Gastrocnemius medialis (tissue), 4 donors: ENCODE results near the gene C10orf95. TPM values are rescaled to one million over a fixed set of nuclear protein-coding genes. Genes with fewer than 3 reads are reported as not detected.

ENCODE experiments used
- ATAC-seq, 2 donors: fragments of 150-250 bp; one replicate each; pipeline ENCODE4 v1.9.1; 2016
- DNase-seq, 2 donors: peaks; one replicate each; pipeline ENCODE4 v3.0.0-alpha.2; 2019
- H3K27ac ChIP-seq, 4 donors: fragments of 200-600 bp; sonication (generic); 1 replicate in 1 of 4; 2 replicates in 3 of 4; pipeline ENCODE4 v1.5.1; 2016 to 2018; ENCODE audit warnings: mild to moderate bottlenecking in 2 of 4, moderate library complexity in 1 of 4
- H3K27me3 ChIP-seq, 3 donors: fragments of 200-600 bp; sonication (generic) in 2 of 3; 1 replicate in 1 of 3; 2 replicates in 2 of 3; pipeline versions ENCODE4 v1.5.1 to v1.6.0; 2016 to 2019; ENCODE audit warnings: mild to moderate bottlenecking in 1 of 3, moderate library complexity in 1 of 3
- H3K36me3 ChIP-seq, 2 donors: fragments of 200-600 bp; sonication (generic) in 1 of 2; one replicate each; pipeline ENCODE4 v1.5.1; 2017 to 2018
- H3K4me1 ChIP-seq, 2 donors: fragments of 200-600 bp; sonication (generic) in 1 of 2; one replicate each; pipeline ENCODE4 v1.5.1; 2016 to 2017; ENCODE audit warnings: mild to moderate bottlenecking in 2 of 2
- H3K4me3 ChIP-seq, 4 donors: fragments of 200-600 bp; sonication (generic) in 3 of 4; 1 replicate in 1 of 4; 2 replicates in 3 of 4; pipeline ENCODE4 v1.5.1; 2016 to 2019; ENCODE audit warnings: mild to moderate bottlenecking in 2 of 4
- H3K9me3 ChIP-seq, 3 donors: fragments of 200-600 bp; sonication (generic) in 2 of 3; 1 replicate in 1 of 3; 2 replicates in 2 of 3; pipeline ENCODE4 v1.5.1; 2016 to 2019
- POLR2A ChIP-seq, 2 donors: fragments of 450-650 bp; IDR thresholded peaks; one replicate each; pipeline ENCODE4 v1.6.1; 2017; ENCODE audit warnings: antibody characterized with exemption in 2 of 2, mild to moderate bottlenecking in 2 of 2, moderate library complexity in 2 of 2
- in situ Hi-C, 4 donors: fragments of 200-750 bp; cut with MboI; loops; one replicate each; pipeline versions ENCODE4 v1.15.0 to v1.8.0; 2017; ENCODE audit warnings: low sequenced_read_pairs in 4 of 4
- intact Hi-C: fragments of 100-400 bp; cut with DNase I; formaldehyde crosslinking; loops from one replicate; pipeline ENCODE4 v1.15.1; 2023; ENCODE audit warnings: low total_unique reads
- total RNA-seq, 4 donors: library from RNA; depleted of rRNA; stranded (reverse); fragments of >200 nt; gene quantifications; one replicate each; pipeline versions ENCODE4 v1.1.0 to v1.2.3, GENCODE V29; 2016
- TF ChIP-seq, protein P1 (sequence below), 5 experiments: fragments of 450-650 bp in 3 of 5; fragments of 200-600 bp in 2 of 5; sonication (generic) in 2 of 5; IDR thresholded peaks in 4 of 5; conservative IDR thresholded peaks in 1 of 5; 1 replicate in 4 of 5; 2 replicates in 1 of 5; pipeline ENCODE4 v1.5.1; 2016 to 2019; ENCODE audit warnings: antibody characterized with exemption in 5 of 5, mild to moderate bottlenecking in 3 of 5, moderate library complexity in 3 of 5

C10orf95 gene
- total RNA-seq, 4 donors from 2014 or later: not detected

DNA sequence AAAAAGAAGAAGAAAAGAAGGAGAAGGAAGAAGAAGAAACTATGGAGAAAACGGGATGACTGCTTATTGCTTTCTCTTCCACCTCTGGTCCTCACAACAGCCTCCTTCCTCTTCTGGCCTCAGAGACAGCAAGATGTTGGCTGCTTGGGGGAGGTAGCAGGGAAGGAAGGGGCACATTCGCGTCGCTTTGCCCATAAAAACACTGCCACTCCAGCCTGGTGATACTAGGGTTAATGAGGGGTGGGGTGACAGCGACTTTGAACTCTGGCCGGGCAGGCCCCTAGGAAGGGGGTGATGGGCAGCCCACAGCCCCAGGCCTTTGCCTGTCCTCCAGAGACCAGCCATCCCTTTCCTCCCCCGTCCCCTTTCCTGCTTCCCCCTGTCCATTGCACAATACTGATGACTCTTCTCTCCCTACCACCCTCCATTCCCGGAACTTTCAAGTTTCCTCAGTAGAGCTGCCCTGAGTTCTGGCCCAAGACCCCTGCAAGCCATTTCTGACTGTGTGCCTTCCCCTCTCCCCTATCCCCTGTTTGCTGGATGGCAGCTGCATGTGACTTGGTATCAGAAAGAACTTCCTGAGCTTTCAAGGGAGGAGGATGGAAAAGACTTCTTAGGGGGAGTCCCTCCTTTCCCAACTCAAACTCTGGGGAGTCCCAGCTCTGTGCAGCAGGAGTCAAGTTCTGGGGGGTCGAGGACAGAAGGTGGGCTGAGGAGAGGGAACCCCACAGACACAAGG, 16.8 kb downstream of the C10orf95 start:
- ATAC-seq: no peak
- intact Hi-C loops: no loop called here
- no peak overlapping the region for H3K4me3 ChIP-seq

DNA sequence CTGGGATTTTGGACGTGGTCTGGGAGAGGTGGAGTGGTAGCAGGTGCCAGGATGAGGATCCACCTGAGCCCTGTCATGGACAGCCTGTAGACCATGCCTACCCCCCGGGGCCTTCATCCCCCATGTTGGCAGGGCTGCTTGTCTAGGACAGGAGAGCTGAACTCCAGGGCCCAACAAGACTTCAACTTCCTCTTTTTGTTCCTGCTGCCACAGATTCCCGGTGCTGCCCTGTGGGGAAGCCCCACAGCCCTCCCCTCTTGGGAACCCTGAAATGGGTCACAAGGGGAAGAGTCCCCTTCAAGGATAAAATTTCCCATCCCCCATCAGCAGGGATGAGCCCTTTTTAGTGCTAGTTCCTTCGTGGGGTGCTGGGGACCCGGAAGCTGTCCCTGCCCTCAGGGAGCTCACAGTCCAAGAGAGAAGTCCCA, 17.7 kb downstream of the C10orf95 start:
- Histone ChIP-seq H3K27ac (no peak overlapping the region), H3K27me3 (peaks cover 6 to 11% (median 9%) of the 10 kb centered on the region in 3 donors), H3K4me3 (no peak overlapping the region), H3K4me1 (peaks cover 6 to 12% of the 10 kb centered on the region in 2 donors), H3K9me3 (no peaks in the 10 kb centered on the region), H3K36me3 (no peaks in the 10 kb centered on the region)
- in situ Hi-C loops: no loop called here
- ATAC-seq (no peak), DNase-seq (no peak)
- no peak for TF ChIP-seq POLR2A (IDR thresholded peaks at IDR 0.05)
- TF ChIP-seq, protein P1, sequence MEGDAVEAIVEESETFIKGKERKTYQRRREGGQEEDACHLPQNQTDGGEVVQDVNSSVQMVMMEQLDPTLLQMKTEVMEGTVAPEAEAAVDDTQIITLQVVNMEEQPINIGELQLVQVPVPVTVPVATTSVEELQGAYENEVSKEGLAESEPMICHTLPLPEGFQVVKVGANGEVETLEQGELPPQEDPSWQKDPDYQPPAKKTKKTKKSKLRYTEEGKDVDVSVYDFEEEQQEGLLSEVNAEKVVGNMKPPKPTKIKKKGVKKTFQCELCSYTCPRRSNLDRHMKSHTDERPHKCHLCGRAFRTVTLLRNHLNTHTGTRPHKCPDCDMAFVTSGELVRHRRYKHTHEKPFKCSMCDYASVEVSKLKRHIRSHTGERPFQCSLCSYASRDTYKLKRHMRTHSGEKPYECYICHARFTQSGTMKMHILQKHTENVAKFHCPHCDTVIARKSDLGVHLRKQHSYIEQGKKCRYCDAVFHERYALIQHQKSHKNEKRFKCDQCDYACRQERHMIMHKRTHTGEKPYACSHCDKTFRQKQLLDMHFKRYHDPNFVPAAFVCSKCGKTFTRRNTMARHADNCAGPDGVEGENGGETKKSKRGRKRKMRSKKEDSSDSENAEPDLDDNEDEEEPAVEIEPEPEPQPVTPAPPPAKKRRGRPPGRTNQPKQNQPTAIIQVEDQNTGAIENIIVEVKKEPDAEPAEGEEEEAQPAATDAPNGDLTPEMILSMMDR (IDR thresholded peaks at IDR 0.05 in 4 of 5, conservative IDR thresholded peaks at IDR 0.05 in 1 of 5): no peak
- intact Hi-C loops: loop anchor here (2.0 kb wide), 1 partner anchor 69 kb away; the partner anchor contains the start of genes ACTR1A and SUFU

More for the DNA sequence above, 16.8 kb downstream of the C10orf95 start:
- in situ Hi-C loops: no loop called here
- Histone ChIP-seq H3K27ac (no peak overlapping the region), H3K36me3 (no peaks in the 10 kb centered on the region), H3K27me3 (peaks cover 6 to 11% (median 9%) of the 10 kb centered on the region in 3 donors), H3K4me1 (peaks cover 6 to 12% of the 10 kb centered on the region in 2 donors), H3K9me3 (no peaks in the 10 kb centered on the region)
- TF ChIP-seq POLR2A (IDR thresholded peaks at IDR 0.05): no peak
- TF ChIP-seq, protein P1 (IDR thresholded peaks at IDR 0.05 in 4 of 5, conservative IDR thresholded peaks at IDR 0.05 in 1 of 5): no peak
- no peak for DNase-seq

DNA sequence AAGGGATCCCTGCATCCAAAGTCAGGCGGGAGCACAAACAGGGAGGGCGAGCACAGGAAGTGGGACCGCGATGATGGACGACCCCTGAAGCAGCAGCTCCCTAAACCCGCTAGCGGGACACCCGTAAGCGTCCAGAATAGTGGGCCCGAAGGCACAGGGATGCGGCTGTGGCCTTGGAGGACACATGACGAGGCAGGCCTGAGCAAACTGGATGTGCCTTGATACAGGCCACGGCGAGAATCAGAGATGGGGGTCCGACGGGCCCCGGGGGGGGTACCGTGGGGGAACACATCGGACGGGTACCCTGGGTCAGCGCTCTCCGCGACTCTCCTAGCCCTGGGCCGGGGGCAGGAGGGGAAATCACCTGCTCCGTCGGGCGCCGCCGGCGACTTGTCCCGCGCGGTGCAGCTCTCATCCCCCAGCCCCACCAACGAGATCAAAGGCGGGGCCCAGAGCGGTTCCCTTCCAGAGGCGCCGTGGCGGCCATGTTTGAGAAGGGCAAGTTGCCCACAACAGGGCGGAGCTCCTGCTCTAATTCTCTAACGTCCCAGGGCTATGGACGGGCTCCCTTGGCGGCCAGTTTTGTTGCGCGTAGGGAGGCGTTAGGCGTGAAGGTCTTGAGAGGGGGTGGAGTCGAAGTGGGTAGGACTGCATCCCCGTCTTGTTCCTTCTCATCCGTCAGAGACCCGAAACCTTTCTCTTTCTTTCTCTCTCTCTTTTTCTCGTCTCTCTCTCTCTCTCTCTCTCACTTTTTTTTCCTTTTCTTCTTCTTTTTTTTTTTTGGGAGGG, 19.0 kb downstream of the C10orf95 start, which contains the start of gene CUEDC2:
CUEDC2 (minus strand) TSS at position 413 of the 789 bp plus-strand sequence. CDS start 7,386 bp downstream, outside the sequence.
- TF ChIP-seq, protein P1 (IDR thresholded peaks at IDR 0.05 in 4 of 5, conservative IDR thresholded peaks at IDR 0.05 in 1 of 5): no peak
- TF ChIP-seq POLR2A (IDR thresholded peaks at IDR 0.05): peak; percentile 31 to 58
- H3K36me3 ChIP-seq: no peaks in the 10 kb centered on the region
- H3K4me3 ChIP-seq: peak within 1 kb of the TSS; percentile 72 to 100 (median 95)
- peak within 1 kb of the TSS; percentile 78 to 91 (median 88) for H3K27ac ChIP-seq
- in situ Hi-C loops: no loop called here
- no peaks in the 10 kb centered on the region for H3K9me3 ChIP-seq
- DNase-seq (peak; percentile 94 to 96), ATAC-seq (peak; percentile 96 to 97)
- H3K27me3 ChIP-seq: peaks cover 6 to 11% (median 9%) of the 10 kb centered on the region in 3 donors
- intact Hi-C loops: loop anchor here (1.0 to 2.0 kb wide), 4 partner anchors 11 to 70 kb away; partner anchors contain the start of genes ACTR1A and SUFU
- peaks cover 6 to 12% of the 10 kb centered on the region in 2 donors for H3K4me1 ChIP-seq

DNA sequence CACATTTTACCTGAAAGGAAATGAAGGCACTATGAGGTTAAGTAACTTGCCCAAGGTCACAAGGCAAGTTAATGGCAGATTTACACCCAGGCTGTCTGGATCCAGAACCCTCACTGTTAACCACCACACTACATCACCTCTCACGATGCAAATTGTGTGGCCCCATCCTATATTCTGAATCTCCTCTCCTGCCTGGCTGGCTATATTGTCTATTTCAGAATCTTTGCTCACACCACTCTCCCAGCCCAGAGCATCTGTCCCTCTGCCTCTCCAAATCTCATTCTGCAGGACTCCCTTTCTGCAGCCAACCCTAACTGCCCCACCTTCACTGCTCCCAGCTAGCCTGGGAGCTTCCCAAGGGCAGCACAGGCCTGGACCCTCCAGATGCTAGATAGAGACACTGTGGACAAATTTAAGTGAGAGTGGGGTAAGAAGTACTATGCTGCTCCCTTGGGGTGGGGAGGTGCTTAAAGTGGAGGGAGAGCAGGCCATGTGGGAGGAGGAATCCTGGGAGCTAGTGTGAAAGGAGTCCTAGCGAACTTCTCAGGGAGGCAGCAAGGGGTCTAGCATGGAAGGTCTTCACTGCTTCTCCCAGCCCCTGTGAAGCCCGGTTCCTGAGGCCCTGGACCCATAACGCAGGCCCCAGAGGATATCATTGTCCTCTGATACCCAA, 19.8 kb downstream of the C10orf95 start:
- DNase-seq (no peak), ATAC-seq (peak; percentile 4 to 17)
- H3K4me3 ChIP-seq: peak overlapping the region; percentile 72 to 100 (median 95)
- no peaks in the 10 kb centered on the region for H3K9me3 ChIP-seq
- H3K27me3 ChIP-seq: peaks cover 6 to 11% (median 9%) of the 10 kb centered on the region in 3 donors
- TF ChIP-seq POLR2A (IDR thresholded peaks at IDR 0.05): no peak
- TF ChIP-seq, protein P1 (IDR thresholded peaks at IDR 0.05 in 4 of 5, conservative IDR thresholded peaks at IDR 0.05 in 1 of 5): no peak
- in situ Hi-C loops (no loop called here), intact Hi-C loops (loop anchor here (1.0 to 2.0 kb wide), 4 partner anchors 10 to 71 kb away; partner anchors contain the start of genes ACTR1A and SUFU)
- peaks cover 6 to 12% of the 10 kb centered on the region in 2 donors for H3K4me1 ChIP-seq
- no peaks in the 10 kb centered on the region for H3K36me3 ChIP-seq
- peak overlapping the region; percentile 78 to 91 (median 88) for H3K27ac ChIP-seq
